ENCODE data around the gene DLG4. TPM values are rescaled to one million over a fixed set of nuclear protein-coding genes. Genes with fewer than 3 reads are reported as not detected.

The DLG4 gene
- total and polyA plus RNA-seq, 2 donors (not counting 3 experiments of a cell fraction or from before 2014, with no cell fraction given) = 14.9 to 34.6 TPM

DNA sequence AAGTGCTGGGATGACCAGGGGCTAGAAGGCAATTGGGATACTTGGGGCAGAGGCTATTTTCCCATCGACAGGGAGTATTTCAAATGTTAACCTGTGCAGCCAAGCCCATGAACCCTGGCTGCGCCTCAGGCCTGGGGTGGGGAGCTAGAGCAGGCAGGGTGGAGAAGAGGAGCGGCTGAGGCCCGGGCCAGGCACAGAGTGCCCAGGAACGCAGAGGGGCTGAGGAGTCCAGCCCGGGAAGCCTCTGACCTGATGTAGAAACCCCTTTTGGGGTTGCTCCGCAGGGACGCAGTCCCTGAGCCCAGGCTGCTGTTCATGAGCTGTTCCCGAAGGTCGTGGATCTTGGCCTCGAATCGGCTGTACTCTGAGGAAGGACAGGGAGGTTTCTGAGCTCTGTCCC, 23.7 kb downstream of the DLG4 start:
- no peak overlapping the region for H3K27ac ChIP-seq (ENCODE audit: insufficient read depth, low read depth, low read length)
- H3K9ac ChIP-seq (replicated peaks; ENCODE audit: extremely low read depth, insufficient read depth, low read length) = no peak overlapping the region
- H3K4me3 ChIP-seq (replicated peaks in 1 of 3; ENCODE audit: insufficient read depth in 1 of 3, low read depth in 1 of 3, low read length in 3 of 3) = no peak overlapping the region
- H3K36me3 ChIP-seq (ENCODE audit: control insufficient read depth in 2 of 2, extremely low read depth in 1 of 2, insufficient read depth in 2 of 2, low read length in 2 of 2) = peaks cover 2 to 31% of the 10 kb centered on the region in 2 experiments
- H3K4me1 ChIP-seq (ENCODE audit: control insufficient read depth, extremely low read depth, insufficient read depth, low read length) = no peaks in the 10 kb centered on the region
- H3K27me3 ChIP-seq (ENCODE audit: control insufficient read depth in 2 of 2, insufficient read depth in 2 of 2, low read length in 2 of 2) = no peaks in the 10 kb centered on the region
- H3K4me2 ChIP-seq (ENCODE audit: insufficient read depth, low read length) = no peak overlapping the region
- no peaks in the 10 kb centered on the region for H3K9me3 ChIP-seq (replicated peaks; ENCODE audit: control insufficient read depth, insufficient read depth, low read length)
- no peaks in the 10 kb centered on the region for H3K9me1 ChIP-seq (replicated peaks; ENCODE audit: control insufficient read depth, extremely low read depth, insufficient read depth, low read length)
- no peak for DNase-seq (ENCODE audit: low read depth, low spot score)
- POLR2A ChIA-PET = no interaction called here
- no peaks in the 10 kb centered on the region for H4K20me1 ChIP-seq (replicated peaks; ENCODE audit: control insufficient read depth, extremely low read depth, insufficient read depth, low read length)
- intact Hi-C loops (cut with micrococcal nuclease) (no loop called here), dilution Hi-C loops (cut with MboI; ENCODE audit: extremely low pct_ligation_motif_present, low sequenced_read_pairs) (no loop called here)
- TF ChIP-seq EZH2 (IDR thresholded peaks at IDR 0.05; ENCODE audit: borderline replicate concordance, low read depth, low read length, severe bottlenecking) = no peak
- TF ChIP-seq, protein P1, sequence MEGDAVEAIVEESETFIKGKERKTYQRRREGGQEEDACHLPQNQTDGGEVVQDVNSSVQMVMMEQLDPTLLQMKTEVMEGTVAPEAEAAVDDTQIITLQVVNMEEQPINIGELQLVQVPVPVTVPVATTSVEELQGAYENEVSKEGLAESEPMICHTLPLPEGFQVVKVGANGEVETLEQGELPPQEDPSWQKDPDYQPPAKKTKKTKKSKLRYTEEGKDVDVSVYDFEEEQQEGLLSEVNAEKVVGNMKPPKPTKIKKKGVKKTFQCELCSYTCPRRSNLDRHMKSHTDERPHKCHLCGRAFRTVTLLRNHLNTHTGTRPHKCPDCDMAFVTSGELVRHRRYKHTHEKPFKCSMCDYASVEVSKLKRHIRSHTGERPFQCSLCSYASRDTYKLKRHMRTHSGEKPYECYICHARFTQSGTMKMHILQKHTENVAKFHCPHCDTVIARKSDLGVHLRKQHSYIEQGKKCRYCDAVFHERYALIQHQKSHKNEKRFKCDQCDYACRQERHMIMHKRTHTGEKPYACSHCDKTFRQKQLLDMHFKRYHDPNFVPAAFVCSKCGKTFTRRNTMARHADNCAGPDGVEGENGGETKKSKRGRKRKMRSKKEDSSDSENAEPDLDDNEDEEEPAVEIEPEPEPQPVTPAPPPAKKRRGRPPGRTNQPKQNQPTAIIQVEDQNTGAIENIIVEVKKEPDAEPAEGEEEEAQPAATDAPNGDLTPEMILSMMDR (IDR thresholded peaks at IDR 0.05; ENCODE audit: extremely low read depth in 1 of 2, insufficient read depth in 1 of 2, low read depth in 1 of 2, low read length in 2 of 2) = no peak
- TF ChIP-seq, protein P2, sequence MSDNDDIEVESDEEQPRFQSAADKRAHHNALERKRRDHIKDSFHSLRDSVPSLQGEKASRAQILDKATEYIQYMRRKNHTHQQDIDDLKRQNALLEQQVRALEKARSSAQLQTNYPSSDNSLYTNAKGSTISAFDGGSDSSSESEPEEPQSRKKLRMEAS (IDR thresholded peaks at IDR 0.05; ENCODE audit: insufficient read depth, insufficient read length) = no peak
- no peak for TF ChIP-seq POLR2AphosphoS5 (IDR thresholded peaks at IDR 0.05; ENCODE audit: insufficient read depth, low read depth, low read length)
- no peak for TF ChIP-seq MYC (IDR thresholded peaks at IDR 0.05; ENCODE audit: low read depth, low read length)
- no peak for TF ChIP-seq POLR2A (IDR thresholded peaks at IDR 0.05; ENCODE audit: low read depth, low read length)
- TF ChIP-seq GATA2 (IDR thresholded peaks at IDR 0.05; ENCODE audit: insufficient read depth, insufficient read length, low read depth, low read length) = no peak
- BruUV-seq (replicated peaks) = no TSS peak
- CTCF ChIA-PET = no interaction called here
- FAIRE-seq = no peak
- no peak overlapping the region for H2AFZ ChIP-seq (ENCODE audit: low read depth, low read length)
- H3K79me2 ChIP-seq (ENCODE audit: control insufficient read depth, insufficient read depth, low read length) = no peaks in the 10 kb centered on the region

Data from endothelial cell of umbilical vein (primary cell).